Uterus (tissue), 4 donors: ENCODE results near the gene SLC35B2. TPM values are rescaled to one million over a fixed set of nuclear protein-coding genes. Genes with fewer than 3 reads are reported as not detected.

ENCODE experiments used
- DNase-seq, 2 donors: peaks; one replicate each; pipeline ENCODE4 v3.0.0-alpha.2; 2019 to 2020
- H3K27ac ChIP-seq, 2 donors: fragments of 200-600 bp; sonication (generic); 1 replicate in 1 of 2; 2 replicates in 1 of 2; pipeline ENCODE4 v1.5.1; 2016 to 2018
- H3K27me3 ChIP-seq, 2 donors: fragments of 200-600 bp; sonication (generic); one replicate each; pipeline ENCODE4 v1.5.1; 2018 to 2019; ENCODE audit warnings: control low read depth in 1 of 2
- H3K36me3 ChIP-seq, 2 donors: fragments of 200-600 bp; sonication (generic); one replicate each; pipeline ENCODE4 v1.5.1; 2019; ENCODE audit warnings: control low read depth in 1 of 2
- H3K4me1 ChIP-seq, 2 donors: fragments of 200-600 bp; sonication (generic); one replicate each; pipeline ENCODE4 v1.5.1; 2018 to 2019; ENCODE audit warnings: control low read depth in 1 of 2
- H3K4me3 ChIP-seq, 2 donors: fragments of 200-600 bp; sonication (generic); 1 replicate in 1 of 2; 2 replicates in 1 of 2; pipeline ENCODE4 v1.5.1; 2018 to 2019; ENCODE audit warnings: mild to moderate bottlenecking in 1 of 2
- H3K9me3 ChIP-seq, 2 donors: fragments of 200-600 bp; sonication (generic); one replicate each; pipeline ENCODE4 v1.5.1; 2019; ENCODE audit warnings: control low read depth in 1 of 2
- CTCF ChIP-seq, 4 experiments: fragments of 200-600 bp in 2 of 4; fragments of 450-650 bp in 2 of 4; sonication (generic) in 2 of 4; IDR thresholded peaks; one replicate each; pipeline ENCODE4 v1.5.1; 2016 to 2019; ENCODE audit warnings: antibody characterized with exemption in 4 of 4, mild to moderate bottlenecking in 2 of 4, moderate library complexity in 1 of 4
- POLR2A ChIP-seq, 2 donors: fragments of 450-650 bp; IDR thresholded peaks; one replicate each; pipeline ENCODE4 v1.6.1; 2016; ENCODE audit warnings: antibody characterized with exemption in 2 of 2, mild to moderate bottlenecking in 1 of 2, moderate library complexity in 1 of 2
- intact Hi-C: fragments of 100-400 bp; cut with DNase I; formaldehyde crosslinking; loops from one replicate; pipeline ENCODE4 v1.15.1; 2023; ENCODE audit warnings: low total_unique reads
- total RNA-seq, 4 donors: library from RNA; depleted of rRNA in 3 of 4; stranded (reverse); fragments of >200 nt in 3 of 4; gene quantifications; one replicate each; pipeline versions ENCODE4 v1.1.0 to v1.2.4, GENCODE V29; 2014 to 2023
- donor health status: DM: yes; HTN: yes; CAD: no.

The SLC35B2 gene
- total RNA-seq, 4 donors from 2014 or later: 5.9 to 39.5 (median 28.5) TPM

GRCh38 chr6:44273617-44274016 lies 16.3 kb upstream of the SLC35B2 start:
- Histone ChIP-seq H3K9me3 (no peaks in the 10 kb centered on the region), H3K4me3 (no peak overlapping the region), H3K4me1 (peaks cover 0 to 6% of the 10 kb centered on the region in 2 donors), H3K27me3 (peaks cover 12 to 18% of the 10 kb centered on the region in 2 donors), H3K27ac (no peak overlapping the region), H3K36me3 (no peaks in the 10 kb centered on the region)
- intact Hi-C loops: no loop called here
- TF ChIP-seq POLR2A (IDR thresholded peaks at IDR 0.05) (no peak), CTCF (IDR thresholded peaks at IDR 0.05) (no peak)
- DNase-seq: no peak

GRCh38 chr6:44272999-44273566 lies 15.8 kb upstream of the SLC35B2 start:
- Histone ChIP-seq H3K4me3 (no peak overlapping the region), H3K36me3 (no peaks in the 10 kb centered on the region), H3K4me1 (peaks cover 0 to 6% of the 10 kb centered on the region in 2 donors), H3K9me3 (no peaks in the 10 kb centered on the region), H3K27ac (no peak overlapping the region), H3K27me3 (peaks cover 12 to 18% of the 10 kb centered on the region in 2 donors)
- DNase-seq: no peak
- intact Hi-C loops: no loop called here
- TF ChIP-seq POLR2A (IDR thresholded peaks at IDR 0.05) (no peak), CTCF (IDR thresholded peaks at IDR 0.05) (no peak)

- peaks cover 12 to 18% of the 10 kb centered on the region in 2 donors for H3K27me3 ChIP-seq
Observed at GRCh38 chr6:44272529-44272928, 15.2 kb upstream of the SLC35B2 start.

GRCh38 chr6:44271914-44272313 lies 14.6 kb upstream of the SLC35B2 start:
- H3K4me3 ChIP-seq: no peak overlapping the region
- H3K27ac ChIP-seq: no peak overlapping the region
- TF ChIP-seq POLR2A (IDR thresholded peaks at IDR 0.05) (no peak), CTCF (IDR thresholded peaks at IDR 0.05) (no peak)
- no peak for DNase-seq
- no peaks in the 10 kb centered on the region for H3K36me3 ChIP-seq
- intact Hi-C loops: no loop called here
- peaks cover 12 to 18% of the 10 kb centered on the region in 2 donors for H3K27me3 ChIP-seq
- no peaks in the 10 kb centered on the region for H3K9me3 ChIP-seq
- H3K4me1 ChIP-seq: peaks cover 0 to 6% of the 10 kb centered on the region in 2 donors

More at GRCh38 chr6:44272529-44272928, 15.2 kb upstream of the SLC35B2 start:
- no peaks in the 10 kb centered on the region for H3K36me3 ChIP-seq
- no peak overlapping the region for H3K27ac ChIP-seq
- H3K4me1 ChIP-seq: peaks cover 0 to 6% of the 10 kb centered on the region in 2 donors
- DNase-seq: no peak
- no peak for TF ChIP-seq CTCF (IDR thresholded peaks at IDR 0.05)
- TF ChIP-seq POLR2A (IDR thresholded peaks at IDR 0.05): no peak
- H3K9me3 ChIP-seq: no peaks in the 10 kb centered on the region
- intact Hi-C loops: no loop called here
- no peak overlapping the region for H3K4me3 ChIP-seq

- intact Hi-C loops: no loop called here
- no peak overlapping the region for H3K27ac ChIP-seq
- no peak for TF ChIP-seq POLR2A (IDR thresholded peaks at IDR 0.05)
- no peak for TF ChIP-seq CTCF (IDR thresholded peaks at IDR 0.05)
- H3K4me1 ChIP-seq: peaks cover 0 to 6% of the 10 kb centered on the region in 2 donors
- no peak for DNase-seq
- no peaks in the 10 kb centered on the region for H3K9me3 ChIP-seq
- H3K4me3 ChIP-seq: no peak overlapping the region
- H3K36me3 ChIP-seq: no peaks in the 10 kb centered on the region
- H3K27me3 ChIP-seq: peaks cover 12 to 16% of the 10 kb centered on the region in 2 donors
Observed at GRCh38 chr6:44271406-44271723, 14.0 kb upstream of the SLC35B2 start.
